ENCODE results near the gene CDH23.

CDH23 gene

GRCh38 chr10:71773221-71773971 lies 376.7 kb downstream of the CDH23 start, which contains the start of gene VSIR:
Gene VSIR, minus strand, starts transcription at chr10:71773520. Its CDS starts 81 bp downstream, at chr10:71773439.
- DNase-seq (ENCODE audit: low read depth, low spot score), result peak; percentile 91

- no peak for DNase-seq (ENCODE audit: low read depth, low spot score)
Observed at GRCh38 chr10:71774916-71775702, 378.4 kb downstream of the CDH23 start.

- no peak for DNase-seq (ENCODE audit: low read depth, low spot score)
Observed at GRCh38 chr10:71776481-71776925, 379.8 kb downstream of the CDH23 start.

GRCh38 chr10:71777213-71777985 lies 380.7 kb downstream of the CDH23 start:
- DNase-seq (ENCODE audit: low read depth, low spot score), result no peak

DNA sequence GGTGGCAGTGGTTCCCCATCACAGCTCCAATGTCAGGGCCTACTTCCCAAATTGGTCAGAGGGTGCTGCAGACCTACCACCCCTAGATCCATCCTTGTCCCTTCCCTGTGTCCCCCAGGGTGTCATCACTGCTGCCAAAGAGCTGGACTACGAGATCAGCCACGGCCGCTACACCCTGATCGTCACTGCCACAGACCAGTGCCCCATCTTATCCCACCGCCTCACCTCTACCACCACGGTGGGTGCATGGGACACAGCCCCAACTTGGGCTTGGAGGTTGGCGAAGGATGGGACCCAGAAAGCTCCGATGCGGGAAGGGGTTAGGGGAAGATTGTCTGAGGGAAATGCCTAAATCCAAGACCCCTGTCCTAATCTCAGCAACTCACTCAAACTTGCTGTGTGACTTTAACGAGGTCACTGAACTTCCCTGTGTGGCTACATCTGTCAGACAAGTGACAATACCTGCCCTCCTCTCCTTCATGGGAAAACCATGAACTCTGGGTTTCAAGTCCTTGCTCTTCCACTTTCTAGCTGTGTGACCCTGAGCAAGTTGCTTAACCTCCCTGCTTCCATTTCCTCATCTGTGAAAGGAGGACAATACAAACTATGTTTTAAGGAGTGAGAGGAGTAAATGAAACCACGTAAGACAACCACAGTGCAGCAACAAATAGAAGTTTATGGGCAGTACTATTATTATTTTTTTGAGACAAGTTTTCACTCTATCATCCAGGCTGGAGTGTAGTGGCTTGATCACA lies 381.5 kb downstream of the CDH23 start:
- DNase-seq (ENCODE audit: low read depth, low spot score), result no peak

DNA sequence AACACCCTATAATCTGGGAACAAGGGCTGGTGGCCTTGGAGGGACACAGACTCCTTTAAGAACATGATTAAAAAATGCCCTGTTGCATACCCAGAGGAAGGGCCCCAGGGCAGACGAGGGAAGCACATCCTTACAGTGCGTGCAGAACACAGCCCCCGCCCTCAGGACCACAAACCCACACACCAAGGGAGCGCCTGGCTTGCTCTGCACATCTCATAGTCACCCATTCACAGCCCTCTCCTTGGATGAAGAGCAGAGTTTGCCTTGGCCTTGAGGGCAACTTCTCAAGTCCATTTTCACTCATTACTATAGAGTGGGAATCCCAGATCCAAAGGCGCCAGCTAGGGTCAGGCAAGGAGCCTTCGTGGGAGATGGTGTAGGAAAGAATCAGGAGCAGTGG lies 382.9 kb downstream of the CDH23 start:
- DNase-seq (ENCODE audit: low read depth, low spot score), result no peak

DNA sequence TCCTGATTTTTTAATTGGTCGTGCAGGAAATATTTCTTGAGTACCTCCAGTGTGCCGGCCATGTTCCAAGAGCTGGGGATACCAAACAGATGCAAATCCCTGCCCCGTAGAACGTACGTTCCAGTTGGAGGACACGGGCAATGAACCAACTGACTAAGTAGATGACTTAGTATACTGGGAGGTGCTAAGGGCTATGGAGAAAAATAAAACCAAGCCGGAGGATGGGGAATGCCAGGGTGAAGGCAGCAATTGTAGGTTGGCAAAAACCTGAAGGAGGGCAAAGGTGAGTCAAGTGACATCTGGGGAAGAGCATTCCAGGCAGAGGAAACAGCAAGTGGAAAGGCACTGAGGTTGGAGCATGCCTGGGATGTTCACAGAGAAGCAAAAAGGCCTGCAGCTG lies 383.4 kb downstream of the CDH23 start:
- no peak for DNase-seq (ENCODE audit: low read depth, low spot score)

DNA sequence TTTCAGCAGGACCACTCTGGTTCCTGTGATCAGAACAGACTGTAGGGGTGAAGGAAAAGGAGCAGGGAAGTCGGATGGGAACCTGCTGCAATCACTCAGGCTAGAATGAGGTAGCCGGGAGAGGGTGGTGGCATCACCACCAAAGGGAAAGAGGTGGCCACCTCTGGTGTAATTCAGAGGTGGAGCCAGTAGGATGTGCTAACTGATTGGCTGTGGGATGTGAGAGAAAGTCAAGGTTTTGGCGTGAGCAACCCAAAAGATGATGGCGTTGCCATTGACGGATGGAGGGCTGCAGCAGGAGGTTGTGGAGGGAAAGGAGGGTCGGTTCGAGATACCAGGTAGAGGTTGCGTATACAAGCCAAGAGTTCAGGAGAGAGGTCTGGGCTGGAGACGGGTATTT lies 384.0 kb downstream of the CDH23 start:
- no peak for DNase-seq (ENCODE audit: low read depth, low spot score)

DNA sequence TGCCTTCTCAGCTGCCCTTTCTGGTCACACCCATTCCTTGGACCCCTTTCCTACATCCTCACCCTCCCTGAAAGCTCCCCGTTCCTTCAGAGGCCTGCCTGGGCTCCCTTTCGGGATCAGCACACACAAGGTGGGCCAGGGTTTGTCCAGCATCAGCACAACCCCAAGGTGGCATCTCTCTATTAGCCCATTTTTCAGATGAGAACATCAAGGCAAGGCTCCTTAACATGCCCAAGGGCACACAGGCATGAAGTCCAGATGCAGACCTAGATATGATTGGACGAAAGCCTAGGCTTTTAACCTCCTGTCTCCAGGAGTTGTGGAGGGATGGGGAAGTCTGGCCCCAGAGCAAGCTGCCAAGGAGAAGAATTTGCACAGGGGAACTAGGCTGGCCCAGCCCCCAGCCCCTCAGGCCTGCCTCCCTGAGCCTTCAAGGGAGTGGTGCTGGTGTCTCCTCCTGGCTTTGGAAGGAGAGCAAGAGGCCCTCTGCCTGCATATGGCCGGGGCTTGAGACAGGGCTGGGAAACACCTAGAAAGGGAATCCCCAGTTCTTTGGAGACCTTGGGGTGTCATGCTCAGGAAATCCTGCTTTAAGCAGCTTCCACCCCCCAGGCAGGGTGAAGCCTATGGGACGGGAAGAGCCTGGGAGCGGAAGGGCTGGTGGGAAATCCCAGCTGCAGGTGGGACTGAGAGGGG lies 385.6 kb downstream of the CDH23 start:
- no peak for DNase-seq (ENCODE audit: low read depth, low spot score)

GRCh38 chr10:71782917-71783490 lies 386.3 kb downstream of the CDH23 start:
- DNase-seq (ENCODE audit: low read depth, low spot score), result no peak

GRCh38 chr10:71783917-71784678 lies 387.4 kb downstream of the CDH23 start:
- no peak for DNase-seq (ENCODE audit: low read depth, low spot score)

GRCh38 chr10:71784679-71785272 lies 388.1 kb downstream of the CDH23 start:
- DNase-seq (ENCODE audit: low read depth, low spot score), result no peak

DNA sequence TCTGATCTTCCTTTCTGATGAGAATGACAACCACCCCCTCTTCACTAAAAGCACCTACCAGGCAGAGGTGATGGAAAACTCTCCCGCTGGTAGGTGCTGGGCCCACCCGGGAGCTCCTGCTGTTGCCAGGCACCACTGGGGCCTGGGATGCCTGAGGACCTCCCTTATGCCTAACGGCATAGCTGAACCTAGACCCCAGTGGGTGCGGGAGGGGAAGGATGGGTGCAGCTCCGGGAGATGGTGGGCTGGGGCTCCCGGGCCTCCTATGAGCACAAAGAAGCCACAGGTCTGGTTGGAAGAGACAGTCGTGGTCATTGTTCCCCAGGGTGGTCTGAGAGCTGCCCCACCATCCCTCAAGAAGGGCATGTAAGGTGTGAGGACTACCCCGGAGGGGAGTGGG lies 392.2 kb downstream of the CDH23 start:
- DNase-seq (ENCODE audit: low read depth, low spot score), result no peak

GRCh38 chr10:71789871-71790270 lies 393.2 kb downstream of the CDH23 start:
- DNase-seq (ENCODE audit: low read depth, low spot score), result no peak

DNA sequence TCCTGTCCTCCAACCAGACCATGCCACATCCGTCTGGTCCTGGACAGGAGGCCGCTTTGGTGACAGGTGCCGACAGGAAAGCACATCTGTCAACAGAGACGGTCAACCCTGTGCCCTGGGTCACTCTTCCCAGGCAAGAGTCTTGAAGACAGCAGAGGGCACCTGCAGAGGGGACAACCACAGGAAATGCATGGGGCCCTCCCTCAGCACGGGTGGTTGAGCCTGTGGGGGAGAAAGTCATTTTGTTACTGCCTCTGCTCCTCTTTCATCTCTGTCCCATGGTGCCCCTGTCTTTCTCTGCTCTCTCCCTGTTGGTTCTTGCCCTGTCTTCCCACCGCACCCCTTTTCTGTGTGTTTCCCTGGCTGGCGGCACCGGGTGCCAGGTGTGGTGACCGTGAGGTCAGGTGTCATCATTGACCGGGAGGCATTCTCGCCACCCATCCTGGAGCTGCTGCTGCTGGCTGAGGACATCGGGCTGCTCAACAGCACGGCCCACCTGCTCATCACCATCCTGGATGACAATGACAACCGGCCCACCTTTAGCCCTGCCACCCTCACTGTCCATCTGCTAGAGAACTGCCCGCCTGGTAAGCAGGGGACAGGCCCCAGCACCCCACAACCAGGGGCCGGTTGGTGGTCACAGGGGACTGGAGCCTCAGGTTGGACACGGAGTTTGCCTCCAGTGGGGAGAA lies 394.2 kb downstream of the CDH23 start:
- DNase-seq (ENCODE audit: low read depth, low spot score), result no peak

- no peak for DNase-seq (ENCODE audit: low read depth, low spot score)
Observed at GRCh38 chr10:71795248-71795647, 398.5 kb downstream of the CDH23 start.

- DNase-seq (ENCODE audit: low read depth, low spot score), result no peak
Observed at GRCh38 chr10:71796749-71797405, 400.2 kb downstream of the CDH23 start.
